Astrocyte of the spinal cord (primary cell): Measurements from ENCODE around the gene C1orf232.

Source experiments
- DNase-seq: peaks from one replicate; pipeline ENCODE4 v3.0.0; 2011; ENCODE audit warnings: low read depth, low spot score
- H3K4me3 ChIP-seq: 2 replicates; pipeline ENCODE4 v1.5.1; 2011; ENCODE audit warnings: low read depth, mild to moderate bottlenecking, low read length, moderate library complexity
- in situ Hi-C: cut with HindIII; loops from 2 replicates; pipeline ENCODE4 v1.10.0; 2017; ENCODE audit warnings: low sequenced_read_pairs
- TF ChIP-seq, protein P1 (sequence below): IDR thresholded peaks from 2 replicates; pipeline ENCODE4 v1.5.1; 2012; ENCODE audit warnings: low read depth, mild to moderate bottlenecking, low read length, inconsistent platforms

The C1orf232 gene

DNA sequence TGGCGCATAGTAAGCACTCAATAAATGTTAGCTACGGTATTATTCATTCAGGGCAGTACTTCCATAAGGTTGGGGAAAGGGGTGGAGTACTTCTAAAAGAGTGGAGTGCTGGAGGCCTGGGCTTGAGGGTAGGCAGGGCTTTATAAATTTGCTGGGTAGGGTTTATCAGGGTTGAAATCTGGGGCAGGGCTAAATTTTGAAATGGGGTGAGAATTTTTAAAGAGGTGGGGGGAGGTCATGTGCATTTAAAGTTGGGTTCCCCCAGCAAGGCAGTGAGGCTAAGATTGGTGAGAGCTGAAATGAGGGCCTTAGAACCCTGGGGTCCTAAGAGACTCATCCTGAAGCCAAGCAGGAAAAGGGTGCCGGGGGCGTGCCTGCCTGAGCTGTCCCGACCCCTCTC lies 31.6 kb upstream of the C1orf232 start:
- in situ Hi-C loops = no loop called here
- no peak overlapping the region for H3K4me3 ChIP-seq
- TF ChIP-seq, protein P1, sequence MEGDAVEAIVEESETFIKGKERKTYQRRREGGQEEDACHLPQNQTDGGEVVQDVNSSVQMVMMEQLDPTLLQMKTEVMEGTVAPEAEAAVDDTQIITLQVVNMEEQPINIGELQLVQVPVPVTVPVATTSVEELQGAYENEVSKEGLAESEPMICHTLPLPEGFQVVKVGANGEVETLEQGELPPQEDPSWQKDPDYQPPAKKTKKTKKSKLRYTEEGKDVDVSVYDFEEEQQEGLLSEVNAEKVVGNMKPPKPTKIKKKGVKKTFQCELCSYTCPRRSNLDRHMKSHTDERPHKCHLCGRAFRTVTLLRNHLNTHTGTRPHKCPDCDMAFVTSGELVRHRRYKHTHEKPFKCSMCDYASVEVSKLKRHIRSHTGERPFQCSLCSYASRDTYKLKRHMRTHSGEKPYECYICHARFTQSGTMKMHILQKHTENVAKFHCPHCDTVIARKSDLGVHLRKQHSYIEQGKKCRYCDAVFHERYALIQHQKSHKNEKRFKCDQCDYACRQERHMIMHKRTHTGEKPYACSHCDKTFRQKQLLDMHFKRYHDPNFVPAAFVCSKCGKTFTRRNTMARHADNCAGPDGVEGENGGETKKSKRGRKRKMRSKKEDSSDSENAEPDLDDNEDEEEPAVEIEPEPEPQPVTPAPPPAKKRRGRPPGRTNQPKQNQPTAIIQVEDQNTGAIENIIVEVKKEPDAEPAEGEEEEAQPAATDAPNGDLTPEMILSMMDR = no peak
- no peak for DNase-seq

DNA sequence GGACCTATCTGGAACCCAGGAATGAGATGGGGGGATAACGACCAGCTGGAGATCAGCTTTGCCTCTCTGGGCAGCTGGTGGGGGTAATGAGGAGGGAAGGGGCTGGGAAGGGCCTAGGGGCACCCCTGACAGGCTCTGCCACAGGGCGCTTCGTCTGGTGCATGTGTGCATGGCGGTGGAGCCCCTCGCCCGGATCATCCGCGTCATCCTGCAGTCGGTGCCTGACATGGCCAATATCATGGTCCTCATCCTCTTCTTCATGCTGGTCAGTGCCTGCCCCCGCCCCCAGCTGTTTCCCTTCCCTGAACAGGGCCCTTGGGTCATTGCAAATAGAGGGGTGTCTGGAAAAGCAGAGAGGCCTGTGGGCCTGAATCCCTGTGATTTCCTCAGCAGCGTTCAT lies 29.1 kb upstream of the C1orf232 start:
- TF ChIP-seq, protein P1 = no peak
- no peak for DNase-seq
- no peak overlapping the region for H3K4me3 ChIP-seq
- in situ Hi-C loops = no loop called here

DNA sequence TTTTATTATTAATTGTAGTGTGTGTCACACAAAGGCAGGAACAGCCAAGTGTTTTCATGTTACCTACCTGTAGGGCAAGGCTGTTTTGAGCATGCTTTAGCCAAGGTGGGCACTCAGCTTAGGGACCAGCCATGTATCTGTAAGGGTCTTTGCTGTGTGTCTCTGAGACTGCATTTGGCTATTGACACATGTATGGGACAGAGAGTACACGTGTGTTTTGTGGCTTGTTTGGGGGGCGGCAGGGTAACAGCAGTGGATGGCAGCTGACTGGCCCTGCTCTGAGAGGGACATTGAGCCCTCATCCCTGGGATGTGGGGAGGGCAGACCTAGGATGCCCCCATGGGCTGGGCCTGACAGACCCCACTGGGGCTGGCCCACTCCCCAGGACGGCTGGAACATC lies 28.5 kb upstream of the C1orf232 start:
- TF ChIP-seq, protein P1 = no peak
- no peak overlapping the region for H3K4me3 ChIP-seq
- in situ Hi-C loops = no loop called here
- DNase-seq = no peak

DNA sequence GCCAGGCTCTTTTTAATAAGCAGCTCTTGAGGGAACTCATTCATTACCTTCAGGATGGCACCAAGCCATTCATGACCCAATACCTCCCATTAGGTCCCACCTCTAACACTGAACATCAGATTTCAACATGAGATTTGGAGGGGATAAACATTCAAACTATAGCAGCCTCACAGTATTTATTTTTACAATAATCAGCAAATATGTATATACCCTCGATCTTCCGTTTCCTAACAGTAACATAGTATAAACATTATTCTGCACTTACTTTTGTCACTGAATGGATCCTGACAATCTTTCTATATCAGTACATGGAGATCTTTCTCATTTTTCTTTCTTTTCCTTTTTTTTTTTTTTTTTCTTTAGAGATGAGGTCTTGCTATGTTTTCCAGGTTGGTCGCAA lies 27.0 kb upstream of the C1orf232 start:
- TF ChIP-seq, protein P1 = no peak

DNA sequence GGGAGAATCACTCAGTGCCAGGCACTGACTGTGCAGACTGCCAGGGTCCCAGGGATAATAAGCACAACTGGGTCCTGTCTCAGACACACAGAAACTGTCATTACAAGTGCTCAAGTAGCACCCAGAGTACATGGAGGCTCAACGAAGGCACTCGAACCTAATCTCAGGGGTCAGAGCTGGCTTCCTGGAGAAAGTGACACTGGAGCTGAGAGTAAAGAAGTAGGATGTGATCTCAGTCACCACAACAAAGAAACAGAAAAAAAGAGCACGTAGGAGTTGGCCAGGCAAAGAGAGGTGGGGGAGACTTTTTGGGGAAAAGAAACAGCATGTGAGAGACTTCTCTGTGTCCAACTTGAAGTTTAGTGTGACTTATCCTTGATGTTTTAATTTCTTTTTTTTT lies 23.0 kb upstream of the C1orf232 start:
- in situ Hi-C loops = no loop called here
- no peak for DNase-seq
- TF ChIP-seq, protein P1 = no peak
- no peak overlapping the region for H3K4me3 ChIP-seq

More for the DNA sequence above, 27.0 kb upstream of the C1orf232 start:
- in situ Hi-C loops = no loop called here
- H3K4me3 ChIP-seq = no peak overlapping the region
- no peak for DNase-seq

DNA sequence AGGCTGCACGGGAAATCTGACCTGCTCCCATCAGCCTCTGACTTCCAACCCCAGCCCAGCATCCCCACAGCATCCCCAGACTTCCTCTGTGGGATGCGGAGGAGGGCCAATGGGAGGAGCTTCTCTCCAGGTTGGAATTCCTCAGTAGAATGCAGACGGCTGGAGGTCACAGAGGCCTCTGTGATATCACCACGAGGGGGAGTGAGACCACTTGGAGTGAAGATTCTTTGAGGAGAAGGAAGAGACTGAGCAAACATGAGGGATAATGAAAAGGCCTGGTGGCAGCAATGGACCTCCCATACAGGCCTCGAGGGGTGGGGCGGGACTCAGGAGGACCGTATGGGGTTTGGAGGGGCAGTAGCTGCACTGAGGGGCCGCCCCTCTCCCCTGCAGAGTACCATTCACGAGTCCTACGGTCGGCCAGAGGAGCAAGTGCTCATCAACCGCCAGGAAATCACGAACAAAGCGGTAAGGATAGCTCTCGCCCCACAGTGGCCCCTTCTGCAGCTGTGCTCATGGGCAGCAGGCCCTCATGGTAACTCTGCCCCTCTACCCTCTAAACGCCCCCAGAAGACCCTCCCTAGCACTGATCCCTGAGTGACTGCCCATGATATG lies 21.7 kb upstream of the C1orf232 start, which contains the start of gene CATSPER4:
CATSPER4 (plus strand) TSS at position 230 of the 615 bp plus-strand sequence; CDS start at position 256, 26 bp downstream.
- in situ Hi-C loops = no loop called here
- H3K4me3 ChIP-seq = no peak within 1 kb of the TSS
- TF ChIP-seq, protein P1 = peak; percentile 26
- no peak for DNase-seq
